ENCODE results near the gene FAM227A.
A peak's percentile ranks its signal among the peaks of the same experiment; 100 is the strongest.
"Not testable (repeated sequence)": the region's sequence is repeated elsewhere in the genome, so short reads cannot be mapped to it uniquely, and the experiment has no call there.

The FAM227A gene

GRCh38 chr22:38657045-38657909 is 1.1 kb upstream of the FAM227A start:
- no peak for DNase-seq (ENCODE audit: low spot score)

DNA sequence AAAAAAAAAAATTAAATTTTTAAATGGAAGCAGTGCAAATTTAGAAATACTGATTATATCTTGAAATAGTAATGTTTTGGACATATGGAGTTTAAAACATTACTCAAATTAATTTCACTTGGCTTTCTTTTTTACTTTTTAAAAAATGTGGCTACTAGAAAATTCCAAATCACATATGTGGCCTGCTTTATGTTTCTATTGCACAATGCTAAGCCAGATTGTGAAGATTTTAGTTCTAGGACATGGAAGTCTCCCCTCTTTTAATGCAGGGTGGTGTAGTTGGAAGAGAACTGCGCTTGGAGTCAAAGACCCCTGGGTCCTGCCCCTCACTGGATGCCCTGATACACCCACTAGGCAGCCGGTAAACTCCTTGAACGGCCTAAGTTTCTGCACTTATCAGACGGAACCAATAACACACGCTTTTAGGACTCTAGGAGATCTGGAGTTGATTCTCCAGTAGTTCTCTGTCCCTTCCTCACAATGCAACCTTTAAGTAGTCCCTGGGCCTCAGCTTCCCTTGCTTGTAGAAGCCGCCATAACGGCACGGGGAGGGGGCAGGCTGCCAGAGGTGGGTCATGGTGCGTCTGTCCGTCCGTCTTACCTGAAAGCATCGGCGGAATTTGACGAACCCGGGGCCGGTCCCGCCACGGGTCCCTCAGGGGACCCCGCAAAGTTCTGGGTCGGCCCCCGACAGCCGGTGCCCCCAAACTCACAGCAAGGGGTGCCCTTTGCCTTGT is 505 bp downstream of the FAM227A start:
- DNase-seq (ENCODE audit: low spot score) = no peak

GRCh38 chr22:38653741-38654140 is 2.5 kb downstream of the FAM227A start:
- DNase-seq (ENCODE audit: low spot score) = no peak

- no peak for DNase-seq (ENCODE audit: low spot score)
Observed at GRCh38 chr22:38652859-38653258, 3.3 kb downstream of the FAM227A start.

GRCh38 chr22:38649841-38650522 is 6.2 kb downstream of the FAM227A start:
- no peak for DNase-seq (ENCODE audit: low spot score)

GRCh38 chr22:38645430-38645829 is 10.8 kb downstream of the FAM227A start:
- no peak for DNase-seq (ENCODE audit: low spot score)

DNA sequence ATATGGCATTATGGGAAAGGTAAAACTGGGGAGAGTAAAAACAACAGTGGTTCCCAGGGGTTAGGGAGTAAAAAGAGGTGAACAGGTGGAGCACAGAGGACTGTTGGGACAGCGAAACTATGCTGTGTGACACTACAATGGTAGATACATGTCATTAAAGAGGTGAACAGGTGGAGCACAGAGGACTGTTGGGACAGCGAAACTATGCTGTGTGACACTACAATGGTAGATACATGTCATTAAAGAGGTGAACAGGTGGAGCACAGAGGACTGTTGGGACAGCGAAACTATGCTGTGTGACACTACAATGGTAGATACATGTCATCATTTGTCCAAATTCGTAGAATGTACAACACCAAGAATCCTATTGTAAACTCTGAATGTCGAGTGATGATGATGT is 11.9 kb downstream of the FAM227A start:
- DNase-seq (ENCODE audit: low spot score) = not testable (repeated sequence)

DNA sequence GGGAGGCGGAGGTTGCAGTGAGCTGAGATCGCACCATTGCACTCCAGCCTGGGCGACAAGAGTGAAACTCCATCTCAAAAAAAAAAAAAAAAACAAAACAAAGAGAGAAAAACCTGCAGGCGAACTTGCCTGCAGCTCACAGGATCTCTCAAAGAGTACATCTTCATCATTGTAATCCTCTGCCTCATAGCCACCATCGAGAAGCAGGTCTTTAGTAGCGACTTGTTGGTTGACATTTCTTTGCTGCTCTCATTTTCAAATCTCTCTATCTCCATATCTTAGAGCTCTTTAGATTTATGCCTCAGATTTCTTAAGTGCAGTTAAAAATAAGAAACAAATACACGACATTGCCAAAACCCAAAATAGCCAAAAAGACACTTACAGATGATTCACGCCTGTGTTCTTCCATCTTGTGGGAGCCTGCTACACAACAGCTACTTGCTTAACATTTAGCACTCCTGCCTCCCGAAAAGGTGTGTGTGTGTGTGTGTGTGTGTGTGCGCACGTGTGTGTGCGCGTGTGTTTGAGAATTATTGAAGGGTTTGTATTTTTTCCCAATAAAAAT is 14.6 kb downstream of the FAM227A start:
- DNase-seq (ENCODE audit: low spot score) = no peak

DNA sequence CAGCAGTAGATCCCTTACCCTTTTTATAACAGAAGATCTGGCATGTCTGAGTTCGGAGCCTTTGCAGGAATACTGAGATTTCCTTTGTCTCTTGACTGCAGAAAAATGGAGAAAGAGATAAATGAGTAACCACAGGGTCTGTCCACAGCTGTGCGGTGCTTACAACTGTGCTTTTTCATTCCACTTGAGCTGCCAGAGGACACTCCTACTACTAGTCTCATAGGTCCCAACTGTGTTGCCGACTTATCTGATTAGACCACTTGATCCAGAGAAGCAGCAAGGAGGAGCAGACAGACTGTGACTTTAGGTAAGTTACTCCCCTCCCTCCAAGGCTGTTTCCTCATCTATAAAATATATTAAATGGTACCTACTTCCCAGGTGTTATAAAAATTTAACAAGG is 17.5 kb downstream of the FAM227A start:
- DNase-seq (ENCODE audit: low spot score) = no peak

DNA sequence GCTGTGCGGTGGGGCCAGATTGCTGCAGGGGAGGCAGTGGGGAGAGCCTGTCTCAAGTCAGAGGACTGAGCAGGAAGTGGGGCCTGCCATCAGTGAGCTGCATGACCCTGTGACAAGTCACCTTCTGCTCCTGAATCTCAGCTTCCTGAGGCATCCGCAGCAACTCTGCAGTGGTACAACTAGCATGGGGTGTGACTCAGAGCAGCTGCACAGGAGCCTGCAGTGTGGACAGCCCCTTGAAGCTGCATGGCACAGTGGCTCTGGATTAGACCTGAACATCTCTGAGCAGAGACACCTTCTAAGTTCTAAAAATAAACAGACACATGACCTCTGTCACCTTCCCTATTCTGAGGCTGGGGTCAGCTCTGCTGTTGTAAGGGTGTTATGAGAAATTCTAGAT is 18.0 kb downstream of the FAM227A start:
- peak; percentile 20 for DNase-seq (ENCODE audit: low spot score)

- no peak for DNase-seq (ENCODE audit: low spot score)
Observed at GRCh38 chr22:38632528-38632927, 23.7 kb downstream of the FAM227A start.

DNA sequence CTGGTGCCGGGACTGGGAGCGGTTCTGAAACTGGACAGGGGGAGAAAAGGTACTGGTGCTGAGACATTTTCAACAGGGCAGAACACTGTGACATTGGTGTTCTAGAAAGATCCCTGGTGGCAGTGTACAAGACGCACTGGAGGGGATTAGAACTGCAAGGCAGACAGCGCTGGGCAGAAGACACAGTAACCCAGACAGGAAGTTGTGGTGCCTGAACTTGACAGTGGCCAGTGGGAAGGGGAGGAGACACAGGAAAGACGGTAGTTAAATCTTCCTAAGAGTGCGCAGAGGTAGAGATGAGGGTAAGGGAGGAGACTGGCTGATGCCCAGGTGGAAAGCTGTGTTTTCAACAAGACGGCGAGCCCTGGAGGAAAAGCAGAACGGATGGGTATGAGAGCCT is 24.5 kb downstream of the FAM227A start:
- no peak for DNase-seq (ENCODE audit: low spot score)

- DNase-seq (ENCODE audit: low spot score) = no peak
Observed at GRCh38 chr22:38629108-38629507, 27.1 kb downstream of the FAM227A start.

- DNase-seq (ENCODE audit: low spot score) = no peak
Observed at GRCh38 chr22:38628444-38628843, 27.7 kb downstream of the FAM227A start.

- DNase-seq (ENCODE audit: low spot score) = peak; percentile 17
Observed at GRCh38 chr22:38623351-38623750, 32.8 kb downstream of the FAM227A start.

DNA sequence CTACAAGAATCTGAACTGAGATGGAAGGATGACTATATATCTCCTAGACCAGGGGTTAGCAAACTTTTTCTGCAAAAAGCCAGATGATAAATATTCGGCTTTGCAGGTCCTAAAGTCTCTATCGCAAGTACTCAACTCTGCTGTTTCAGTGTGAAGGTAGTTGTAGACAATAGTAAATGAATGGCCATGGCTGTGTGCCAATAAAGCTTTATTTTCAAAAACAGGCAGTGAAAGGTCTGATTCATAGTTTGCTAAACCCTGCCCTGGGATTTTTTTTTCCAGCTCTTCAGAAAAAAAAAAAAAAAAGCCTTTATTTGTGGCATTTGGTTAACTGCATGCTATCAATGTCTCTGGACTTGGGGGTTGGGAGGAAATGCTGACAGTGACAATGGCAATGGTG is 37.5 kb downstream of the FAM227A start:
- DNase-seq (ENCODE audit: low spot score) = no peak

GRCh38 chr22:38618258-38618657 is 37.9 kb downstream of the FAM227A start:
- DNase-seq (ENCODE audit: low spot score) = no peak

- not testable (repeated sequence) for DNase-seq (ENCODE audit: low spot score)
Observed at GRCh38 chr22:38615064-38615405, 41.2 kb downstream of the FAM227A start.

DNA sequence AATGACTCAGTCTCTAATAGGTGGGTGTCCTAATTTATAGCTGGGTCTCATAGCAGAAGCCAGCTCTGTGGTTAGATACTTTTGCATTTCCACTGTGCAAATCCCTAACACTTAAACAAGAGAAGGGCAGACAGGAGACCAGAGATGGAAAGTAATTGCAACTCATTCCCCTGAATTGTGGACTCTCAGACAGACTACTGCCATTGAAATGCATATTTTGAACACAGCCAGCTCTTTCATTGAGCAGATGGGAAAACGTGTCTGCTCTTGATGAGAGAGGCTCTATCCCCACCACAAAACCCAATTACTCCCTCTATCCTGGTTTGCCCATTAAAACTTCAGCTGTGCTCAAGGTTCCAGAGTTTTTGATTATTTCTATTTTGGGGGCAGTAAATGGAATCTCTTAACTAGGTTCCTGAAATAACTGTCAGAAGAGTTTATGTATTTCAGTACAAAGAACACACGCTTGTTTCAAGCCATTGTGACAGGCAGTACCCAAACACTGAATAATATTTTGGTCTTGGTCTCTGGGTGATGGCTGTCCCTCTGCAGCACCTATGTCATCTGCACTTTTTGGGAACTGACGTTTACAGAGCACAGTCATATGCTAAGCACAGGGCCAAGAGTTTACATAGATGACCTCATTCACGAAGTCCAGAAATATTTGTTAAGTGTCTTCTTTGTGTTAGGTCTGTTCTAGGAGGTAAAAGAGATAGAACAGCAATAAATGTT is 41.7 kb downstream of the FAM227A start:
- no peak for DNase-seq (ENCODE audit: low spot score)

- DNase-seq (ENCODE audit: low spot score) = no peak
Observed at GRCh38 chr22:38613588-38613987, 42.6 kb downstream of the FAM227A start.

GRCh38 chr22:38612217-38613006 is 43.8 kb downstream of the FAM227A start:
- DNase-seq (ENCODE audit: low spot score) = no peak
